PC-3 (cell line): ENCODE measurements around the gene ZCCHC4. TPM values are rescaled to one million over a fixed set of nuclear protein-coding genes. Genes with fewer than 3 reads are reported as not detected.
A peak's percentile ranks its signal among the peaks of the same experiment; 100 is the strongest.

Experiments used
- ATAC-seq: fragments of 200-7000 bp; cut with Tn5 transposase; 2 replicates; pipeline ENCODE4 v1.9.1; 2020; ENCODE audit warnings: mild to moderate bottlenecking, moderate library complexity
- BruUV-seq: library from RNA; stranded (reverse); fragments of 400-500 nt; replicated peaks from 2 replicates; lab custom pipeline; 2021; lab: Mats Ljungman, UMichigan
- CTCF ChIA-PET: fragments of 300-600 bp; sonication (Branson Sonifier 250); formaldehyde crosslinking; loops from one replicate; lab custom pipeline; 2022; ENCODE audit warnings: antibody characterized with exemption; lab: Charles Lee
- POLR2A ChIA-PET: fragments of 300-600 bp; sonication (Branson Sonifier 250); formaldehyde crosslinking; loops from one replicate; lab custom pipeline; 2022; ENCODE audit warnings: antibody characterized with exemption; ENCODE audit not compliant: unreplicated experiment; lab: Charles Lee
- DNase-seq: peaks from one replicate; pipeline ENCODE4 v3.0.0-alpha.2; 2015
- H2AFZ ChIP-seq: fragments of 300-600 bp; sonication (generic); 2 replicates; pipeline ENCODE4 v1.6.0; 2016; ENCODE audit warnings: antibody characterized with exemption, low read length
- H3F3A ChIP-seq: fragments of 300-600 bp; sonication (generic); one replicate; pipeline ENCODE4 v1.6.0; 2017; ENCODE audit warnings: antibody characterized with exemption, low read length, control low read depth, mild to moderate bottlenecking; ENCODE audit not compliant: unreplicated experiment
- H3K27ac ChIP-seq: fragments of 300-600 bp; sonication (generic); 2 replicates; pipeline ENCODE4 v1.5.1; 2016; ENCODE audit warnings: mild to moderate bottlenecking, low read length
- H3K27me3 ChIP-seq: fragments of 300-600 bp; sonication (generic); 2 replicates; pipeline ENCODE4 v1.6.1; 2016; ENCODE audit warnings: low read length, mixed read lengths
- H3K36me3 ChIP-seq: fragments of 300-600 bp; sonication (generic); 2 replicates; pipeline ENCODE4 v1.6.1; 2016; ENCODE audit warnings: low read depth, mixed run types, low read length, mixed read lengths
- H3K4me1 ChIP-seq: fragments of 300-600 bp; sonication (generic); 2 replicates; pipeline ENCODE4 v1.5.1; 2016; ENCODE audit warnings: low read length; ENCODE audit not compliant: insufficient read depth
- H3K4me2 ChIP-seq: fragments of 300-600 bp; sonication (generic); 2 replicates; pipeline ENCODE4 v1.6.0; 2016; ENCODE audit warnings: low read length
- H3K4me3 ChIP-seq: fragments of 300-600 bp; sonication (generic); 2 replicates; pipeline ENCODE4 v1.5.1; 2016; ENCODE audit warnings: mild to moderate bottlenecking, low read length, mixed read lengths
- H3K79me2 ChIP-seq: fragments of 300-600 bp; sonication (generic); 2 replicates; pipeline ENCODE4 v1.6.1; 2017; ENCODE audit warnings: low read length, mixed read lengths
- H3K9ac ChIP-seq: fragments of 300-600 bp; sonication (generic); 2 replicates; pipeline ENCODE4 v1.6.0; 2016; ENCODE audit warnings: mild to moderate bottlenecking, low read length
- H3K9me2 ChIP-seq: fragments of 300-600 bp; sonication (generic); replicated peaks from 2 replicates; pipeline ENCODE4 v1.6.1; 2016; ENCODE audit warnings: mixed run types, low read length, mixed read lengths
- H3K9me3 ChIP-seq: fragments of 300-600 bp; sonication (generic); 2 replicates; pipeline ENCODE4 v1.6.1; 2016; ENCODE audit warnings: low read length, mixed read lengths
- H4K20me1 ChIP-seq: fragments of 300-600 bp; sonication (generic); 2 replicates; pipeline ENCODE4 v1.6.1; 2016; ENCODE audit warnings: low read length, mixed read lengths
- CTCF ChIP-seq: fragments of 300-600 bp; sonication (generic); conservative IDR thresholded peaks from 2 replicates; pipeline ENCODE4 v1.5.1; 2017; ENCODE audit warnings: antibody characterized with exemption, low read depth, mild to moderate bottlenecking, low read length
- EZH2 ChIP-seq: fragments of 300-600 bp; sonication (generic); IDR thresholded peaks from one replicate; pipeline ENCODE4 v1.6.1; 2017; ENCODE audit warnings: antibody characterized with exemption, mild to moderate bottlenecking, low read length; ENCODE audit not compliant: unreplicated experiment
- EZH2phosphoT487 ChIP-seq: fragments of 300-600 bp; sonication (generic); IDR thresholded peaks from 2 replicates; pipeline ENCODE4 v1.6.1; 2018; ENCODE audit warnings: mild to moderate bottlenecking, antibody characterized with exemption, low read length, borderline replicate concordance
- intact Hi-C: fragments of 100-400 bp; cut with micrococcal nuclease; formaldehyde crosslinking; loops from 2 replicates; pipeline ENCODE4 v1.9.0; 2023
- total RNA-seq: library from RNA; depleted of rRNA; stranded (reverse); fragments of >200 nt; gene quantifications from 2 replicates; pipeline ENCODE4 v1.2.3, GENCODE V29; 2014

ZCCHC4 gene
- total RNA-seq, 1 experiment from 2014 or later: 6.8 TPM

DNA sequence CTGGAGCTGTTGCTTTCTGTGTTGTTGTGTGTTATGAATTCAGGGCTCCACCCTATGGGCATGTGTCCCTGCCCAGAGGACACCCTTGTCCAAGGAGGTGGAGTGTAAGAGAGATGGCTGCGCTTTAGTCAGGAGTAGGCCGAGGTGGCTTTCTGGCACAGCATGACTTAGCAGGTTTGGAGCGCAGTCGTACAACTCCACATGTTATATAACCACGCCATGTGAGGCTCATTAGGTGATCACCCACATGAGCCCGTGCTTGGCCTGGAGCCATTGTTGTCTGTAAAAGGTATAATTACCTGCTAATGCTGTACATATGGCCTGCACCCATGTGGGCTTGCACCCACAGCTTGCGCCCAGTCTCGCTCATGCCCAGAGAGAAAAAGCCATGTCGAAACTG is 48.7 kb downstream of the ZCCHC4 start:
- no peaks in the 10 kb centered on the region for H4K20me1 ChIP-seq
- CTCF ChIA-PET: no interaction called here

GRCh38 chr4:25367004-25367621 is 54.5 kb downstream of the ZCCHC4 start:
- Histone ChIP-seq H3K9me2 (no peaks in the 10 kb centered on the region), H3K9me3 (no peaks in the 10 kb centered on the region), H2AFZ (no peak overlapping the region), H4K20me1 (no peaks in the 10 kb centered on the region), H3K4me1 (no peaks in the 10 kb centered on the region), H3K36me3 (no peaks in the 10 kb centered on the region; the same call in 1 of the 2 replicates), H3K27me3 (no peaks in the 10 kb centered on the region), H3F3A (no peaks in the 10 kb centered on the region), H3K27ac (no peak overlapping the region), H3K4me3 (no peak overlapping the region), H3K4me2 (no peak overlapping the region), H3K79me2 (no peaks in the 10 kb centered on the region), H3K9ac (no peak overlapping the region)
- intact Hi-C loops: loop anchor here (1.0 to 10.0 kb wide), 5 partner anchors 55 to 372 kb away; partner anchors contain the start of gene ZCCHC4
- TF ChIP-seq EZH2 (no peak), EZH2phosphoT487 (no peak), CTCF (peak; percentile 73)
- POLR2A ChIA-PET: interaction anchor here (0.6 kb wide), 1 partner anchor 54 kb away, joined by 6 read pairs; no protein-coding TSS in a partner anchor
- BruUV-seq: no TSS peak
- ATAC-seq: no peak
- CTCF ChIA-PET: interaction anchor here (0.6 to 1.1 kb wide), 6 partner anchors 15 to 508 kb away, joined by 3 to 9 read pairs (median 4); partner anchors contain the start of gene ZCCHC4
- DNase-seq: peak; percentile 56

More for the DNA sequence above, 48.7 kb downstream of the ZCCHC4 start:
- TF ChIP-seq EZH2phosphoT487 (no peak), CTCF (no peak), EZH2 (no peak)
- no peak for ATAC-seq
- POLR2A ChIA-PET: no interaction called here
- intact Hi-C loops: loop anchor here (10.0 kb wide), 1 partner anchor 366 kb away; no protein-coding TSS in a partner anchor
- Histone ChIP-seq H3K4me3 (no peak overlapping the region), H3K4me2 (no peak overlapping the region), H3K9me3 (no peaks in the 10 kb centered on the region), H3K36me3 (no peaks in the 10 kb centered on the region), H3K9ac (no peak overlapping the region), H3K9me2 (no peaks in the 10 kb centered on the region), H3K27ac (no peak overlapping the region), H3F3A (no peaks in the 10 kb centered on the region), H3K79me2 (no peaks in the 10 kb centered on the region), H2AFZ (no peak overlapping the region), H3K4me1 (no peaks in the 10 kb centered on the region), H3K27me3 (no peaks in the 10 kb centered on the region)
- no peak for DNase-seq
- no TSS peak for BruUV-seq

- BruUV-seq: no TSS peak
- intact Hi-C loops: loop anchor here (1.0 to 10.0 kb wide), 5 partner anchors 56 to 373 kb away; partner anchors contain the start of gene ZCCHC4
- POLR2A ChIA-PET: no interaction called here
- CTCF ChIA-PET: no interaction called here
- no peaks in the 10 kb centered on the region for H3K9me2 ChIP-seq
- H3K4me1 ChIP-seq: no peaks in the 10 kb centered on the region
- no peaks in the 10 kb centered on the region for H3K9me3 ChIP-seq
- no peaks in the 10 kb centered on the region for H3F3A ChIP-seq
- H2AFZ ChIP-seq: no peak overlapping the region
- no peaks in the 10 kb centered on the region for H3K79me2 ChIP-seq
- TF ChIP-seq EZH2 (no peak), EZH2phosphoT487 (no peak), CTCF (no peak)
- no peaks in the 10 kb centered on the region for H3K27me3 ChIP-seq
- H4K20me1 ChIP-seq: no peaks in the 10 kb centered on the region
- no peak overlapping the region for H3K4me3 ChIP-seq
- ATAC-seq (no peak), DNase-seq (no peak)
- no peak overlapping the region for H3K27ac ChIP-seq
- no peak overlapping the region for H3K9ac ChIP-seq
- H3K4me2 ChIP-seq: no peak overlapping the region
- H3K36me3 ChIP-seq: no peaks in the 10 kb centered on the region; the same call in 1 of the 2 replicates
Observed at GRCh38 chr4:25367877-25368276, 55.3 kb downstream of the ZCCHC4 start.
